ENCODE measurements around the gene NKX2-3. TPM values are rescaled to one million over a fixed set of nuclear protein-coding genes. Genes with fewer than 3 reads are reported as not detected.

NKX2-3 gene
- total and polyA plus RNA-seq, 9 of the 15 experiments (the other 6 are each of a cell fraction or from before 2014, with no cell fraction given), result not detected

- Histone ChIP-seq H3K27ac (ENCODE audit: extremely low read depth, low read depth, low read length) (no peak overlapping the region), H3K4me2 (ENCODE audit: insufficient read depth, low read length) (no peak overlapping the region), H3K27me3 (ENCODE audit: control insufficient read depth in 2 of 2, insufficient read depth in 2 of 2, low read length in 2 of 2) (peaks cover 25 to 76% of the 10 kb centered on the region in 2 experiments; a peak in 4 of 5 replicates), H3K36me3 (ENCODE audit: control insufficient read depth, insufficient read depth, low read length) (no peaks in the 10 kb centered on the region), H3K9ac (ENCODE audit: insufficient read depth in 1 of 2, low read depth in 2 of 2, low read length in 2 of 2) (no peak overlapping the region), H2AFZ (ENCODE audit: low read depth, low read length) (no peak overlapping the region), H3K9me1 (ENCODE audit: control insufficient read depth, insufficient read depth, low read length) (no peaks in the 10 kb centered on the region), H4K20me1 (replicated peaks; ENCODE audit: control insufficient read depth, insufficient read depth, low read length) (0 out of 2 replicates have a peak, but pooled peaks cover 3% of the 10 kb centered on the region), H3K4me1 (replicated peaks in 1 of 2; ENCODE audit: control insufficient read depth in 2 of 2, insufficient read depth in 2 of 2, low read length in 2 of 2) (peaks cover 0 to 31% of the 10 kb centered on the region in 2 experiments; a peak in 2 of 5 replicates), H3K4me3 (no peak overlapping the region), H3K9me3 (replicated peaks; ENCODE audit: control insufficient read depth, insufficient read depth, low read depth, low read length) (no peaks in the 10 kb centered on the region; the same call in 1 of the 2 replicates), H3K79me2 (ENCODE audit: control insufficient read depth, insufficient read depth, low read length) (no peaks in the 10 kb centered on the region)
- DNase-seq (ENCODE audit: extremely low read depth in 1 of 4, low spot score in 3 of 4) (no peak), FAIRE-seq (no peak), ATAC-seq (no peak)
- intact Hi-C loops (cut with micrococcal nuclease), result no loop called here
- in situ Hi-C loops (cut with MboI), result no loop called here
- CTCF ChIA-PET (ENCODE audit: low intra/inter-chr PET ratio), result interaction anchor here (0.6 kb wide), 1 partner anchor 373 kb away, joined by 3 read pairs; no protein-coding TSS in a partner anchor
- no TSS peak for BruUV-seq (replicated peaks)
- 34% methylated on average over 23 of the region's 25 CpGs for WGBS (ENCODE audit: insufficient coverage, low coverage, missing lambda C conversion rate)
- TF ChIP-seq ZNF316 (IDR thresholded peaks at IDR 0.05) (0 out of 2 replicates have a peak, but pooled peaks have one; percentile 4), ZBTB17 (CRISPR knock-in tag; IDR thresholded peaks at IDR 0.05) (no peak), ZNF77 (CRISPR knock-in tag; IDR thresholded peaks at IDR 0.05) (no peak), ZNF507 (tag; conservative IDR thresholded peaks at IDR 0.05) (no peak), SAFB (IDR thresholded peaks at IDR 0.05; ENCODE audit: borderline replicate concordance, low read depth, low read length) (no peak)
- POLR2A ChIA-PET, result interaction anchor here (0.6 to 1.2 kb wide), 2 partner anchors 10 to 826 kb away, joined by 3 read pairs; no protein-coding TSS in a partner anchor
Measured at GRCh38 chr10:99531696-99532593, 797 bp upstream of the NKX2-3 start.
